CD4-positive, alpha-beta T cell treated with Interleukin-15 for 1 hour (primary cell): ENCODE results near the gene PSMB2.

ENCODE experiments used
- DNase-seq: peaks from one replicate; pipeline ENCODE4 v3.0.0-alpha.2; 2020

The PSMB2 gene

DNA sequence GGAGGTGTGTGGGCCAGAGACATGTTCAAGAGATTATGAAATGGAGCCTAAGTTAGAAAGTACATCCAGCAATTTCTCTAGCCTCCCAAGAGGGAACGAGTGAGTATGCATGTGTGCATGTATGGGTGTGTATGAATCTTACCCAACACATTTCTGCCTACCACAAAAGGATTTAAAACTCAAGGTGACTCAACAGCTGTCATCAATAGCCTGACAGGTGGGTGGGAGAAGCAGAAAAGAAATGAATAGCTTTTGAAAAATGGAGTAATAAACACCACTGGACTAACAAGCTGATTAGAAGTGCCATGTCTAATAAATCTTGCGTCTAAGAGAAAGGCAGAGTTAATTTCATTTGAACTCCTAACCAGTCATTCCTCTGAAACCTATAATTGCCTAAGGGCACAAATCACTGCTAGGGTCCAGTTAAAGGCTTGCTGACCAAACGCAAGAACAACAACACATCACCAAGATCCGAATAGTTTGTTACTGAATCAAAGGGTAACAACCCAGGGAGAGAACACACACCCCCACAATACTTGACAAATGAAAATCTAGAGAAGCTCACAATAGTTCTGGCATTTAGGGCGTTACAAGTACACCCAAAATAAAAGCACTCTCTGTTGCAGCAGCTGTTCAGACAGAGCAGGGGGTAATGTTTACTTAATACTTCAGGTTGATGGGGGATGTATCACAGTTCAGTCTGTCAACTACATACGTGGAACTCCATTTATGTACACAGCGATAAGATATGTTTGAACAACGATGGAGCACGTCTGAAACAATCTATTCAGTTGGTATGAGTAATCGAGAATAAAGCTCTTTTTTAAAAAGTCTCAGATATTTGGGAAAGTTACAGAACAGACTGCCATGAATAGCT, 85.5 kb downstream of the PSMB2 start:
- DNase-seq, result no peak

DNA sequence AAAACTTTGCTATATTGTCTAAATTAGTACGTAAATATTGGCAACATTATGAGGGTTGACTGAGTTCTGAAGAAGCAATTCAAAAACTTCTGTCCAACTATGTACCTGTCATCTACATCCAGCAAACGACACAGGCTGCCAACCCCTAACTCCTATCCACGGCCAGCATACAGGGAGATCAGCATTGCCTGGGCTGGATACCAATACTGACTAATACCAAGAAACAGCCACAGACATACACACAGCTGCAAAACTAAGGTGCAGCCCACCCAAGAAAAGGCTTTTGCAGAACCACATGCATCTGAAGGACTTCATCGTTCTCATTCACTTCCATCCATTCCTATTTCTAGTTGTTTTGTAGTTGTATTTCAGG, 86.1 kb downstream of the PSMB2 start:
- DNase-seq, result no peak

DNA sequence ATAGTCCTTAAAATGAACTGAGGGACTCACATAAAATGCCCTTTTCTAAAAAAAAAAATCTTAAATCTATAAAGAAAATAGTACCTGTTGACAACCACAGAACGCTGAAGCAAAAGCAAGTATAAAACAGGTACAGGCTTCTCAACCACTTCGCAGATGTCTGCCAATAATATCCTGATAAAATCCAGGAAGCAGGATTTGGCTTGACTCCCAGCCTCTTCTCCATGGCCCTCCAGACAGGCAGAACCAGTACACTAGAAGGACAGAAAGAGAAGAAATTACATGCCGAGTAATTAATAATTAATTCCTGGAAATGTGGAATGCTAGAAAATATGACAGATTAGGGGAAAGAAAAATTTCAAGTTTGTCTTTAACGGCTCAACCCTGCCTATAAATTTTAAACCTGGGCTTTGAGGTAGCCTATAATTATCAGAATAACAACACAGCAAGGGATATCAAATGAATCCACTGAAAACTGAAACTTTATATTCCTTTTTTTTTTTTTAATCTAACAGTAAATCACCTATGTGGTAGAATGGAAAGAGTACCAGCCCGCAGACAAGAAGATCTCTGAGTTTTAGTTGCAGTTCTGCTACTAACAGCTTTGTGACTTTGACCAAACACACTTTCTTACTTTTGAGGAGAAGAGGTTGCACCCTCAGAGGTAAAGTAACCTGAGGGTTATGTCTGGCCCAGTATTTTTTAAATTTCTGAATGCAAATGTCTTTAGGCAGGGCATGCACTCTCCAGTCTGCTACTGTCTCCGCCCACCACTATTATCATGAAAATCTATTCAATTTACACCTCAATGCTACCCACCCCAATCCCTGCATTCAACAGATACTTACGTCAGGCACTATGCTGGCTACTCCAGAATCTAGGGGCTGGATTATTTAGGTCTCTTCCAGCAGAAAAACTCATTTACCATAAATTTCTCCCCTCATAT, 86.8 kb downstream of the PSMB2 start:
- DNase-seq, result no peak

DNA sequence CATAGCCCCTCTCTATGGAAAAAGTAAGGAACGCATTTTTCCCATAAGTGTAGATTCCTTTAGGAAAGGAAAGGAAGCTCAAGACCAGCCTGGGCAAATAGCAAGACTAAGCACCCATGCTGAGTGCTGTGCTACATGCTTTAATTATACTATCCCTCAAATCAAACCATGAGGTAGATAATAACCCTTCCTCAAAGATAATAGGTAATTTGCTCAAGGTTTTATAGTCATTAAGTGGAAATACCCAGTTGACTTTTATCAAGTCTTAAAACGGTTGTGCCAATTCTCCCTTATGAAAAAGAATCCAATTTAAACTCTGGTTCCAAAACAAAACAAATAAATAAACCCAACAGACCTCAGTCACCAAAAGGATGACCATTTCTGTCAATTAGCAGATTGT, 87.5 kb downstream of the PSMB2 start:
- no peak for DNase-seq
